Measurements from ENCODE around the gene RHO.

DNA sequence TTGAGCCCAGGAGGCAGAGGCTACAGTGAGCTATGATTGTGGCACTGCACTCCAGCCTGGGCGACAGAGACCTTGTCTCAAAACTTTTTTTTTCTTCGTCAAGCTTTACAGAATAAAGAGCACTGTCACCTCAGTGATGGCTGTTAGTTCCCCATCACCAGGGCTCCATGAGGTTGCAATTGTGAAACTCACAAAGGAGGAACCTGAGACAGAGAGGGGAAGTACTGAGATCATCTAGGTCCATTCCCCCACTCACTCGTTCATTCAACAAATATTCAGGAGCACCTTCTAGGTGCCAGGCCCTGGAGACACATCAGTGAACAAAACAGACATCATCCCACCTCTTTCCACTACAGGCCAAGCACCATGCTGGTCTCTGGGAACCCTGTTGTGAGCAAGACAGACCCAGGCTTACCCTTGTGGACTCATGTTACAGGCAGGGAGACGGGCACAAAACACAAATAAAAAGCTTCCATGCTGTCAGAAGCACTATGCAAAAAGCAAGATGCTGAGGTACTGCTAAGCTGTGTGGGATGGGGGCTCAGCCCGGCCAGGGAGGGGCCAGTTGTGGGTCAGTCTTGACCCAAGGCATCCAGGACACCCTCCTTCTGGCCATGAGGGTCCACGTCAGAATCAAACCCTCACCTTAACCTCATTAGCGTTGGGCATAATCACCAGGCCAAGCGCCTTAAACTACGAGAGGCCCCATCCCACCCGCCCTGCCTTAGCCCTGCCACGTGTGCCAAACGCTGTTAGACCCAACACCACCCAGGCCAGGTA is 2.1 kb upstream of the RHO start:
- no peak for TF ChIP-seq TAF1 (IDR thresholded peaks at IDR 0.05; ENCODE audit: borderline replicate concordance, low read depth, low read length)
- TF ChIP-seq GABPA (IDR thresholded peaks at IDR 0.05; ENCODE audit: low read depth), result no peak
- TF ChIP-seq, protein P1, sequence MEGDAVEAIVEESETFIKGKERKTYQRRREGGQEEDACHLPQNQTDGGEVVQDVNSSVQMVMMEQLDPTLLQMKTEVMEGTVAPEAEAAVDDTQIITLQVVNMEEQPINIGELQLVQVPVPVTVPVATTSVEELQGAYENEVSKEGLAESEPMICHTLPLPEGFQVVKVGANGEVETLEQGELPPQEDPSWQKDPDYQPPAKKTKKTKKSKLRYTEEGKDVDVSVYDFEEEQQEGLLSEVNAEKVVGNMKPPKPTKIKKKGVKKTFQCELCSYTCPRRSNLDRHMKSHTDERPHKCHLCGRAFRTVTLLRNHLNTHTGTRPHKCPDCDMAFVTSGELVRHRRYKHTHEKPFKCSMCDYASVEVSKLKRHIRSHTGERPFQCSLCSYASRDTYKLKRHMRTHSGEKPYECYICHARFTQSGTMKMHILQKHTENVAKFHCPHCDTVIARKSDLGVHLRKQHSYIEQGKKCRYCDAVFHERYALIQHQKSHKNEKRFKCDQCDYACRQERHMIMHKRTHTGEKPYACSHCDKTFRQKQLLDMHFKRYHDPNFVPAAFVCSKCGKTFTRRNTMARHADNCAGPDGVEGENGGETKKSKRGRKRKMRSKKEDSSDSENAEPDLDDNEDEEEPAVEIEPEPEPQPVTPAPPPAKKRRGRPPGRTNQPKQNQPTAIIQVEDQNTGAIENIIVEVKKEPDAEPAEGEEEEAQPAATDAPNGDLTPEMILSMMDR (IDR thresholded peaks at IDR 0.05), result no peak
- no peak for TF ChIP-seq FOXJ3 (CRISPR knock-in tag; IDR thresholded peaks at IDR 0.05)
- TF ChIP-seq RAD21 (IDR thresholded peaks at IDR 0.05; ENCODE audit: low read length), result no peak
- no peak for TF ChIP-seq SIN3A (IDR thresholded peaks at IDR 0.05; ENCODE audit: borderline replicate concordance, low read depth, low read length)
- TF ChIP-seq NFIC (IDR thresholded peaks at IDR 0.05; ENCODE audit: borderline replicate concordance), result no peak
- no peak for TF ChIP-seq FOSL2 (IDR thresholded peaks at IDR 0.05; ENCODE audit: borderline replicate concordance, low read depth)
- no peak for TF ChIP-seq YY1 (IDR thresholded peaks at IDR 0.05; ENCODE audit: low read depth)
- TF ChIP-seq POLR2AphosphoS5 (IDR thresholded peaks at IDR 0.05; ENCODE audit: low read depth, low read length), result no peak
- TF ChIP-seq EP300 (IDR thresholded peaks at IDR 0.05; ENCODE audit: borderline replicate concordance in 1 of 2, low read depth in 1 of 2, low read length in 1 of 2), result no peak
